Activated CD8-positive, alpha-beta T cell treated with anti-CD3 and anti-CD28 coated beads, Interleukin-2, amount 10 ng/mL, durations not matched to agents 7 days and 5 days (primary cell): ENCODE results near the gene PVALB. TPM values are rescaled to one million over a fixed set of nuclear protein-coding genes. Genes with fewer than 3 reads are reported as not detected.

Experiments used
- ATAC-seq: fragments of 150-1000 bp; cut with Tn5 transposase; one replicate; pipeline ENCODE4 v1.10.0; 2021; ENCODE audit warnings: moderate library complexity
- CTCF ChIA-PET: fragments of 350-600 bp; sonication (Branson Sonifier 250); formaldehyde crosslinking; loops from one replicate; lab custom pipeline; 2021; ENCODE audit warnings: antibody characterized with exemption; lab: Charles Lee
- POLR2A ChIA-PET: fragments of 350-600 bp; sonication (Branson Sonifier 250); formaldehyde crosslinking; loops from one replicate; lab custom pipeline; 2021; ENCODE audit warnings: antibody characterized with exemption; lab: Charles Lee
- DNase-seq: peaks from one replicate; pipeline ENCODE4 v3.0.0-alpha.2; 2020
- H3K27ac Mint-ChIP-seq: one replicate; pipeline ENCODE4 v1.8.0; 2021; ENCODE audit warnings: mild to moderate bottlenecking, mixed read lengths
- H3K27me3 Mint-ChIP-seq: one replicate; pipeline ENCODE4 v1.8.0; 2021; ENCODE audit warnings: low read depth, mixed read lengths
- H3K36me3 Mint-ChIP-seq: one replicate; pipeline ENCODE4 v1.8.0; 2021; ENCODE audit warnings: low read depth, mixed read lengths
- H3K4me1 Mint-ChIP-seq: one replicate; pipeline ENCODE4 v1.8.0; 2021; ENCODE audit warnings: low read depth, mixed read lengths
- H3K4me3 Mint-ChIP-seq: one replicate; pipeline ENCODE4 v1.8.0; 2021; ENCODE audit warnings: mild to moderate bottlenecking, mixed read lengths
- H3K9me3 Mint-ChIP-seq: one replicate; pipeline ENCODE4 v1.8.0; 2022; ENCODE audit warnings: mixed read lengths; ENCODE audit not compliant: insufficient read depth
- total RNA-seq, 2 experiments: library from RNA; stranded (reverse); gene quantifications; one replicate each; pipeline ENCODE4 v1.2.3, GENCODE V29; 2021

PVALB gene
- total RNA-seq, 2 experiments from 2014 or later, result not detected

GRCh38 chr22:36769541-36770512 is 47.0 kb downstream of the PVALB start:
- DNase-seq (no peak), ATAC-seq (no peak)
- H3K27ac Mint-ChIP-seq, result no peak overlapping the region
- ChIA-PET CTCF (interaction anchor here (0.7 to 1.4 kb wide), 3 partner anchors 12 to 396 kb away, joined by 3 to 4 read pairs (median 3); no protein-coding TSS in a partner anchor), POLR2A (no interaction called here)
- H3K9me3 Mint-ChIP-seq, result no peaks in the 10 kb centered on the region
- peaks cover 2% of the 10 kb centered on the region for H3K36me3 Mint-ChIP-seq
- no peak overlapping the region for H3K4me3 Mint-ChIP-seq
- peaks cover 4% of the 10 kb centered on the region for H3K4me1 Mint-ChIP-seq
- no peaks in the 10 kb centered on the region for H3K27me3 Mint-ChIP-seq

DNA sequence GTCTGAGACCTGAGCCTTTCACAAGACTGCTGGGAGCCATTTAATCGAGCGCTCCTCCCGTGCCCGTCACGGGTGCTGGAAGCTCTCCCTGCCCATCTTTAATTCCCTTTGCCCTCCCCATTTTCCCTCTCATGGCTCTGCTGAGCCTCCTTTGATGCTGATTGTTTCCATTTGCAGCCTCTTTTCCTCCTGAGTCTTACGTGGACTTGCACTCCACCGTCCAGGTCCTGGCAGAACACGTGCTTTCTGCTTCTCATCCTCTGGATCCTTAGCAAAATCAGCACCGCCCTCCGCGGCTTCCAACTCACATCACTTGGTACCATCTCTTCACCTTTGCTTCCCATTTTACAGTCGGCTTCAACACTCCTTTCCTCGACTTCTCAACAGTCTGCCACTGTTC is 48.2 kb downstream of the PVALB start:
- Mint-ChIP-seq H3K27me3 (no peaks in the 10 kb centered on the region), H3K27ac (no peak overlapping the region), H3K4me1 (peaks cover 2% of the 10 kb centered on the region), H3K36me3 (peaks cover 2% of the 10 kb centered on the region), H3K4me3 (no peak overlapping the region), H3K9me3 (no peaks in the 10 kb centered on the region)
- ChIA-PET POLR2A (no interaction called here), CTCF (interaction anchor here (1.1 kb wide), 1 partner anchor 209 kb away, joined by 3 read pairs; no protein-coding TSS in a partner anchor)
- no peak for DNase-seq
- no peak for ATAC-seq

GRCh38 chr22:36768141-36768540 is 48.7 kb downstream of the PVALB start:
- POLR2A ChIA-PET, result no interaction called here
- CTCF ChIA-PET, result interaction anchor here (1.1 to 2.7 kb wide), 2 partner anchors 11 to 209 kb away, joined by 3 to 14 read pairs; no protein-coding TSS in a partner anchor
- H3K27me3 Mint-ChIP-seq, result no peaks in the 10 kb centered on the region

GRCh38 chr22:36767035-36767775 is 49.6 kb downstream of the PVALB start:
- H3K27ac Mint-ChIP-seq, result no peak overlapping the region
- POLR2A ChIA-PET, result no interaction called here

More at GRCh38 chr22:36768141-36768540, 48.7 kb downstream of the PVALB start:
- ATAC-seq (no peak), DNase-seq (no peak)
- H3K4me1 Mint-ChIP-seq, result peaks cover 2% of the 10 kb centered on the region
- no peak overlapping the region for H3K4me3 Mint-ChIP-seq
- H3K36me3 Mint-ChIP-seq, result peaks cover 2% of the 10 kb centered on the region
- H3K27ac Mint-ChIP-seq, result no peak overlapping the region
- H3K9me3 Mint-ChIP-seq, result no peaks in the 10 kb centered on the region

DNA sequence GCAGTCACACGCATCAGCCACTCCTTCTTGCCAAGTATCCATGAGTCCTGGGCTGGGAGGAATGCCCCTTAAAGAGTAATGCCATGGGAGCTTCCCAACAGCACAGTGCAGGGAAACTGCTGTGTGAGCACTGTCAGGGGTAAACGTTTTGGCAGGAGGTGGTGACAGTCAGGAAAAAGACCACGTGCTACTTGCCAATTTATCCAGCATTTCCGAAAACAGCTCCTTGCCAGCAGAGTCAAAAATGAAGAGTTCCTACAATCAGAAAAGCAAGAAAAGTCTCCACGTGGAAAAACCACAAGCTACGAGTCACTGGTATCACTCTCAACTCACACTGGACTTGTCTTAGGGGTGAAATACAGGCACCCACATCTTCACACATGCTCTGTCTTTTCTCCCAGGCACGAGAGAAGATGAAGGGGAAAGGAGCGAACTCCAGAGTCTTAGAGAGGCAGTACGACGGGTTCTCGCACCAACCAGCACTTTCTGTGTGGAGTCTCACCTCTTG is 50.8 kb downstream of the PVALB start:
- Mint-ChIP-seq H3K4me3 (no peak overlapping the region), H3K36me3 (peaks cover 5% of the 10 kb centered on the region), H3K27ac (no peak overlapping the region), H3K9me3 (no peaks in the 10 kb centered on the region), H3K27me3 (no peaks in the 10 kb centered on the region), H3K4me1 (no peaks in the 10 kb centered on the region)
- ChIA-PET POLR2A (interaction anchor here (1.1 kb wide), 1 partner anchor 9 kb away, joined by 7 read pairs; the partner anchor contains the start of gene IFT27), CTCF (interaction anchor here (0.8 to 2.7 kb wide), 3 partner anchors 8 to 212 kb away, joined by 3 to 14 read pairs (median 3); no protein-coding TSS in a partner anchor)
- DNase-seq (no peak), ATAC-seq (no peak)

More at GRCh38 chr22:36767035-36767775, 49.6 kb downstream of the PVALB start:
- Mint-ChIP-seq H3K4me1 (no peaks in the 10 kb centered on the region), H3K4me3 (no peak overlapping the region), H3K36me3 (peaks cover 5% of the 10 kb centered on the region), H3K27me3 (no peaks in the 10 kb centered on the region), H3K9me3 (no peaks in the 10 kb centered on the region)
- no peak for ATAC-seq
- CTCF ChIA-PET, result interaction anchor here (1.1 to 2.7 kb wide), 2 partner anchors 10 to 210 kb away, joined by 3 to 14 read pairs; no protein-coding TSS in a partner anchor
- no peak for DNase-seq

DNA sequence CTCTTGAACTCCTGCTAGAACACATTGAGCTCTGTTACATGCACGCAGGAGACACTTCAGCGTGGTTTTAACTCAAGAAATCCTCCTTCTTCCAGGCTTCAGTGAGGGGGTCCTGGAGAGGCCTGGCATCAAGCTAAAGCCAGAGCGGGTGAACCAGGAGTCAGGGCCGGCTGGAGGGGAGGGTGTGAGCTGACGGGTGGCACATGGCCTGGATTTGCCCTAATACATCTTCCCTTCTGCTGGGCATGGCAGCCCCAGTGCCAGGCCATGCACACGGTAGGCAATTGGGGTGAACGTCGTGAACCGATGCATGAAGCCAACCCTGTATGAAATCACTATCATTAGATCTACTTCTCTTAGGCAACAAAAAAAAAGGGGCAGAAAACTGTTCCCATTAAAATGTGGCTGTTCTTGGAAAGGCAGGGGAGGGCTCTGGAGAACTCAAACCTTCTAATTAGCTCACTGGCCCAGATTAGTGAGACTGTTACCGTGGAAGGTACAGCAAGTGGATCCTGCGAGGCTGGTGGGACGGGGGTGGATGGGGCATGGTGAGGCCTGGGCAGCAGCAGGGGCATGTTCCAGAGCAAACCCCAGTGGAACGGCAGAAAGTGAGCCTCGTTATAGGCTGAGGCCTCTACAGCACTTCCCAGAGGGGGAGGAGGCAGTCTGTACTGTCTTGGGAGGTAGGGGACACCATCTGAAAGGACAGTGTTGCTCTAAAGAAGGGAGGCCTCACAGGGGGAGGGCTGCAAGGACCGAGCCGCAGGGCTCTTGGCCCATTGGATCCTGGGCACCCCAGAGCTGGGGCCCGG is 51.5 kb downstream of the PVALB start:
- Mint-ChIP-seq H3K27me3 (no peaks in the 10 kb centered on the region), H3K9me3 (no peaks in the 10 kb centered on the region)
- CTCF ChIA-PET, result interaction anchor here (0.8 to 2.7 kb wide), 3 partner anchors 8 to 212 kb away, joined by 3 to 14 read pairs (median 3); no protein-coding TSS in a partner anchor

DNA sequence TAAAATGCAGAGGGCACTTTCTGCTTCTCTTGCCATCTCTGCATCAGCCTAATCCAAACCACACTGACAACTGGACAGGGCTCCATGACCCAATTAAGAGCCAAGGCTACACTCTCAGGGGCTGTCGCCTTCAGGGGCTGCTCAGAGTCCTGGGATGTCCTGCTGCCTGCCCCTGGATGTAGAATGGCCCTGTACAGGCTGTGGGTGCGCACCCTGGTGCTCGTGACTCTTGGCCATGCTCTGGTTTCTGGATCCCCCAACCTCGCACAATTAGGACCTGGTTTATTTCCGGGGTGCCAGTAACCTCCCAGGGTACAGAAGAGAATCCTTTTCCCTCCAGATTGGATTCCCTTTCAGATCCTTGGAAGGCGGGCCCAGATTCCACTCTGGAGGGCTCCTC is 52.2 kb downstream of the PVALB start:
- POLR2A ChIA-PET, result no interaction called here
- ATAC-seq (no peak), DNase-seq (no peak)
- H3K27me3 Mint-ChIP-seq, result no peaks in the 10 kb centered on the region
- H3K9me3 Mint-ChIP-seq, result no peaks in the 10 kb centered on the region
- H3K36me3 Mint-ChIP-seq, result peaks cover 5% of the 10 kb centered on the region
- CTCF ChIA-PET, result no interaction called here
- H3K4me3 Mint-ChIP-seq, result no peak overlapping the region
- no peak overlapping the region for H3K27ac Mint-ChIP-seq
- H3K4me1 Mint-ChIP-seq, result no peaks in the 10 kb centered on the region

More for the DNA sequence above, 51.5 kb downstream of the PVALB start:
- no peak for DNase-seq
- POLR2A ChIA-PET, result interaction anchor here (1.1 kb wide), 1 partner anchor 10 kb away, joined by 7 read pairs; the partner anchor contains the start of gene IFT27
- peaks cover 5% of the 10 kb centered on the region for H3K36me3 Mint-ChIP-seq
- no peak overlapping the region for H3K4me3 Mint-ChIP-seq
- no peaks in the 10 kb centered on the region for H3K4me1 Mint-ChIP-seq
- ATAC-seq, result no peak
- H3K27ac Mint-ChIP-seq, result no peak overlapping the region

DNA sequence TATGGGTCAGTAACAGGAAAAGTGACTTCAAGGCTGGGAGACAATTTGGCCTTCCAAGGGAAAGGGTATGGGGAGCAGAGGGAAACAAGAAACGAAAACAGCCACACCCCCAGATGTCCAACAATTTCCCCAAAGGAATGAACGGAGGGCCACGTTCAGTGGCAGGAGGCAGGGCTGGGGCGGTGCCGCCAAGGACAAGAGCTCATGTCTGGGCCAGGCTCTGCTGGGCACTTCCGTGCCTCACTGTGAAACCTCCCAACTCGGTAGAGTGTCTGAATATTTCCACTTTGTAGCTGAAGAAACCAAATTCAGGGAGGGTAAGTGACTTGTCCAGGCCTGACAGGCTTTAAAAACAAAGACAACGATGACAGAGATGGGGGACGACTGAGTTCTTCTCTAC is 52.8 kb downstream of the PVALB start:
- H3K9me3 Mint-ChIP-seq, result no peaks in the 10 kb centered on the region
- ATAC-seq, result no peak

DNA sequence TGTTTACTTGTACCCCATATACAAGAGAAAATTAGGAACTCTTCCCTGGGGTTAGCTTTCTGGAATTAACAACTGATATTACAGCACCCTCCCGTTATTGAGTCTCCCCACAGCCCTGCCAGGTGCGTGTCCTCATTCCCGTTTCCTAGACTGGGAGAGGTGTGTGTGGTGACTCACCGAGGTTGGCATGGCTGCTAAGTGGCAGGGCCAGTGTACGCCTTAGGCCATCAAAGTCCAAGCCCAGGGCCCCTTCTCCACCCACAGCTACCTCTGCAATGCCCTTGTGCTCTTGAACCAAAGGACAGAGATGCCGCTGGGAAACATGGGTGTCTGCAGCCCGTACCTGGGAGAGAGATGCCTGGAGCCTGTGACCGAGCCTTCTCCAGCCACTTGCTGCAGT is 53.3 kb downstream of the PVALB start:
- Mint-ChIP-seq H3K36me3 (peaks cover 5% of the 10 kb centered on the region), H3K9me3 (no peaks in the 10 kb centered on the region), H3K4me3 (no peak overlapping the region), H3K27me3 (no peaks in the 10 kb centered on the region), H3K27ac (no peak overlapping the region), H3K4me1 (no peaks in the 10 kb centered on the region)
- no peak for ATAC-seq
- no peak for DNase-seq
- CTCF ChIA-PET, result interaction anchor here (1.3 kb wide), 1 partner anchor 92 kb away, joined by 3 read pairs; no protein-coding TSS in a partner anchor
- POLR2A ChIA-PET, result no interaction called here

More for the DNA sequence above, 52.8 kb downstream of the PVALB start:
- no peak overlapping the region for H3K4me3 Mint-ChIP-seq
- no peaks in the 10 kb centered on the region for H3K27me3 Mint-ChIP-seq
- no peaks in the 10 kb centered on the region for H3K4me1 Mint-ChIP-seq
- POLR2A ChIA-PET, result no interaction called here
- CTCF ChIA-PET, result interaction anchor here (1.3 kb wide), 1 partner anchor 92 kb away, joined by 3 read pairs; no protein-coding TSS in a partner anchor
- DNase-seq, result no peak
- H3K36me3 Mint-ChIP-seq, result peaks cover 5% of the 10 kb centered on the region
- no peak overlapping the region for H3K27ac Mint-ChIP-seq

GRCh38 chr22:36762687-36763260 is 54.1 kb downstream of the PVALB start:
- ChIA-PET POLR2A (no interaction called here), CTCF (interaction anchor here (1.3 to 1.7 kb wide), 2 partner anchors 19 to 215 kb away, joined by 4 to 5 read pairs; no protein-coding TSS in a partner anchor)
- Mint-ChIP-seq H3K27ac (no peak overlapping the region), H3K4me3 (no peak overlapping the region), H3K9me3 (no peaks in the 10 kb centered on the region), H3K4me1 (no peaks in the 10 kb centered on the region), H3K27me3 (no peaks in the 10 kb centered on the region), H3K36me3 (peaks cover 5% of the 10 kb centered on the region)
- ATAC-seq (no peak), DNase-seq (no peak)
